ENCODE measurements around the gene PCCA. TPM values are rescaled to one million over a fixed set of nuclear protein-coding genes. Genes with fewer than 3 reads are reported as not detected.

The PCCA gene
- total RNA-seq, 1 donor from 2014 or later: 33.3 TPM

DNA sequence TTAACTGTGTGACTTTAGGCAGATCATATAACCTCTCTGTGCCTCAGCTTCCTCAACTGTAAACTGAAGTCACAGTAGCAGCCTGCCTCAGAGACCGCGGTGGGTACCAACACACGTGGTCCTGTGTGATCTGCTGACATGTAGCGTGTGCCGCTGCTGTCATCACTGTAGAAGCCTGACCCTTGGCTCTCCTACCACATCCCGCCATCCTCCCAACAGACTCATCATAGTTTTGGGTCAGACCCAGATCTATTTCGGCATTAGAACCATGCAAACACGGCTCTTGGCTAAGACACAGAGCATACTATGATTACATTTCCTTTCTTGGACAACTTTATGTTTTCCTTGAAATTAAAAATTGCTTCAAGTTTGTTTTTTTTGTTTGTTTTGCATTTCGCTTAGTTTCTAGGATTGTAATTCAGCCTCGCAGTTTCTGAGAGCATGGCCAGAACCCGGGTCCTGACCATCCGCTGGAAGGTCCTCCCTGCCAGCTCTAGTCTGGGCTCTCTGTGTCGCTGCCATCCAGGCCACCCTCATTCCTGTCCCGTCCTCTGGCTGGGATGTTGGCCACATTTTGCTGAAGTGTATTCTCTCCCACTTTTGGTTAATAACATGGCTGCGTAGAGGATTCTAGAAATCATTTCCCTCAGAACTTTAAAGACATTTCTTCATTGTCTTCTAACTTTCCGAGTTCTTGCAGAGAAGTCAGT is 446.7 kb downstream of the PCCA start:
- peaks cover 5% of the 10 kb centered on the region for H3K36me3 Mint-ChIP-seq (ENCODE audit: low read depth, unreplicated experiment)
- no peak overlapping the region for H3K4me3 Mint-ChIP-seq (ENCODE audit: unreplicated experiment)
- H3K4me1 Mint-ChIP-seq (ENCODE audit: unreplicated experiment): peaks cover 21% of the 10 kb centered on the region
- H3K27ac Mint-ChIP-seq (ENCODE audit: unreplicated experiment): no peak overlapping the region
- peaks cover 4% of the 10 kb centered on the region for H3K27me3 Mint-ChIP-seq (ENCODE audit: unreplicated experiment)
- TF ChIP-seq CTCF (IDR thresholded peaks at IDR 0.05; ENCODE audit: unreplicated experiment): no peak
- DNase-seq (ENCODE audit: low spot score): no peak
- no peaks in the 10 kb centered on the region for H3K9me3 Mint-ChIP-seq (ENCODE audit: unreplicated experiment)

- Mint-ChIP-seq H3K27ac (ENCODE audit: unreplicated experiment) (peak overlapping the region; percentile 57), H3K9me3 (ENCODE audit: unreplicated experiment) (no peaks in the 10 kb centered on the region), H3K4me3 (ENCODE audit: unreplicated experiment) (no peak overlapping the region), H3K36me3 (ENCODE audit: low read depth, unreplicated experiment) (peaks cover 1% of the 10 kb centered on the region), H3K4me1 (ENCODE audit: unreplicated experiment) (peaks cover 24% of the 10 kb centered on the region), H3K27me3 (ENCODE audit: unreplicated experiment) (peaks cover 3% of the 10 kb centered on the region)
- no peak for TF ChIP-seq CTCF (IDR thresholded peaks at IDR 0.05; ENCODE audit: unreplicated experiment)
- no peak for DNase-seq (ENCODE audit: low spot score)
These were observed 447.8 kb downstream of the PCCA start for GRCh38 chr13:100536643-100537180.

GRCh38 chr13:100537486-100537885 is 448.6 kb downstream of the PCCA start:
- no peak for DNase-seq (ENCODE audit: low spot score)
- Mint-ChIP-seq H3K4me1 (ENCODE audit: unreplicated experiment) (peaks cover 24% of the 10 kb centered on the region), H3K36me3 (ENCODE audit: low read depth, unreplicated experiment) (no peaks in the 10 kb centered on the region), H3K27me3 (ENCODE audit: unreplicated experiment) (peaks cover 3% of the 10 kb centered on the region), H3K4me3 (ENCODE audit: unreplicated experiment) (no peak overlapping the region), H3K9me3 (ENCODE audit: unreplicated experiment) (no peaks in the 10 kb centered on the region), H3K27ac (ENCODE audit: unreplicated experiment) (no peak overlapping the region)
- no peak for TF ChIP-seq CTCF (IDR thresholded peaks at IDR 0.05; ENCODE audit: unreplicated experiment)

DNA sequence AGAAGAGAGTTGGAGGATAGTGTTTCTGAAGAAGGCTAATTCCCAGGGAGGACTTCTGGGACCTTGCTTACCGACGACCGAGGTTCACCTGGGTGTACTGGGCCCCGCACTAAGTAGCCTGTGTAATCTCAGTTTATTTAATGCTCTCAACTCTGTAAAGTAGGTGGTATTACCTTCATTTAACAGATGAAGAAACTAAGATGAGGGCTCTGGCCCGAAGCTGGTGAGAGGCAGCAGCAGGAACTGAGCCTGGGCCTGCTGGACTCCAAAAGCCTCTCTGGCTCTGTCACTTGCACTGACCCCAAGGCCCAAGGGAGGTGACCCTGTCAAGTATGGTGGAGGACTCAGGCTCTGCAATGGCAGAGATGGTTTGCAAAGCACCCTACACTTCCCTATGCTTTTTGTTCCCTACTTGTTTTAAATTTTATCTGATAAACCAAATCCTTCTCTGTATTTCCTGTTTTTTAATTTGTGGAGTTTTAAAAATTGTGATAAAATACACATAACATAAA is 449.1 kb downstream of the PCCA start:
- Mint-ChIP-seq H3K36me3 (ENCODE audit: low read depth, unreplicated experiment) (no peaks in the 10 kb centered on the region), H3K9me3 (ENCODE audit: unreplicated experiment) (no peaks in the 10 kb centered on the region), H3K27me3 (ENCODE audit: unreplicated experiment) (peaks cover 3% of the 10 kb centered on the region), H3K27ac (ENCODE audit: unreplicated experiment) (no peak overlapping the region), H3K4me3 (ENCODE audit: unreplicated experiment) (no peak overlapping the region), H3K4me1 (ENCODE audit: unreplicated experiment) (peaks cover 24% of the 10 kb centered on the region)
- TF ChIP-seq CTCF (IDR thresholded peaks at IDR 0.05; ENCODE audit: unreplicated experiment): no peak
- DNase-seq (ENCODE audit: low spot score): no peak

GRCh38 chr13:100540621-100541020 is 451.7 kb downstream of the PCCA start:
- Mint-ChIP-seq H3K9me3 (ENCODE audit: unreplicated experiment) (no peaks in the 10 kb centered on the region), H3K4me1 (ENCODE audit: unreplicated experiment) (peaks cover 30% of the 10 kb centered on the region), H3K4me3 (ENCODE audit: unreplicated experiment) (no peak overlapping the region), H3K27me3 (ENCODE audit: unreplicated experiment) (peaks cover 3% of the 10 kb centered on the region), H3K36me3 (ENCODE audit: low read depth, unreplicated experiment) (no peaks in the 10 kb centered on the region), H3K27ac (ENCODE audit: unreplicated experiment) (no peak overlapping the region)
- TF ChIP-seq CTCF (IDR thresholded peaks at IDR 0.05; ENCODE audit: unreplicated experiment): no peak
- no peak for DNase-seq (ENCODE audit: low spot score)

All from endothelial cell (in vitro differentiated cells).